ENCODE results near the gene KIF14. TPM values are rescaled to one million over a fixed set of nuclear protein-coding genes. Genes with fewer than 3 reads are reported as not detected.
"Not testable (repeated sequence)": the region's sequence is repeated elsewhere in the genome, so short reads cannot be mapped to it uniquely, and the experiment has no call there.

Gene KIF14
- total RNA-seq, 1 donor from 2014 or later: 0.05 TPM

DNA sequence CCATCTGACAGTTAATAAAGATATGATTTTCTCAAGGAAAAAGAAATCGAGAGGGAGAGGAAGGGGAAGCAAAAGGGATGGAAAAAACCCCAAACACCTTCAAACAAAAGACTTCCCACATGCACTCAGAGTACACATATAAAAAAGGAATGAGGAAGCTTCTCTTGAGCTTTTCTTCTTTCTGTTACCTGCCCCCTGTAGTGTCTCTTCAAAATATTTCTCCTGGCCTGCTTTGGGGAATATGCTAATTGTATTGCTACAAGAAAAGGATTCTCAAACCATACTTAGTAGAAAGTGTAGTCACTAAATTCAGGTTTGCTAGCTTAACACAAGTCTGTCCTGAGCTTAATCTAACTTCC, 58.7 kb downstream of the KIF14 start:
- intact Hi-C loops (cut with DNase I): loop anchor here (10.0 kb wide), 1 partner anchor 483 kb away; no protein-coding TSS in a partner anchor

GRCh38 chr1:200558866-200559459, 61.6 kb downstream of the KIF14 start:
- intact Hi-C loops (cut with DNase I): no loop called here
- no peak for DNase-seq (ENCODE audit: low spot score)

More for the DNA sequence above, 58.7 kb downstream of the KIF14 start:
- DNase-seq (ENCODE audit: low spot score): no peak

DNA sequence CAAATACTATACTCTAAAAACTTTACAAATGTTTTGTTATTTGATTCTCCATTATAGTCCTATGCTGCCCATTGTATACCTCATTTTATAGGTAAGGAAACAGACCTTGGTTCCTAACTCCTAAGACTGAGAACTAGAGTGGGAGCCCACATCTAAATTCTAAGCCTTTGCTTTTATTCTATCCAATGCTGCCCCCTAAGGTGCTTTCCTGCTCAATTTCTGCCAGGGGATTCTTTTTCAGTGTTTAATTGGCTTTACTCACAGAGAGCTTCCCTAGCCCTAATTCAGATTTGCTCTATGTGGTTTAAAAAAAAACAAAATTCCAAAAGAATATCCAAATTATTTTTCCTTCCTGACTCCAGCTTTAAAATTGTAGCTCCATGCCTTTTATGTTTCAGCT, 64.5 kb downstream of the KIF14 start:
- intact Hi-C loops (cut with DNase I): no loop called here
- no peak for DNase-seq (ENCODE audit: low spot score)

- intact Hi-C loops (cut with DNase I); DNase-seq (ENCODE audit: low spot score): not testable (repeated sequence)
Observed at GRCh38 chr1:200552737-200553136, 67.8 kb downstream of the KIF14 start.

DNA sequence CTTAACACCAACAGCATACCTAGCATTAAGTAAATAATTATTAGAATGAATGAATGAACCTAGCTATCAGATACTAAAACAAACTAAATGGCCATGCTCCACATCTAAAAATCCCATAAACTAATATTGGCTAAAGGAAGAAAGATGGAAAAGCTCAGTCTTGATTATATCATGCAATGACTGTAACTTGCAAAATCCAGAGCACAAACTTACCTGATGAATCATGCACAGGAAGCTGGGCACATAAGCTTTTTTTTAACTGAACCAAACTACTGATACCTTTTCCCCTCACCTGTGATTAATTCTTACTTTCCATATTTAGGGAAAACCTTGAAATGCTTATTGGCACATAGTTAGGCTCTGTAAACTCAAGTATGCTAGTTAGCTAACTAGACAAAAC, 70.2 kb downstream of the KIF14 start:
- DNase-seq (ENCODE audit: low spot score): no peak
- intact Hi-C loops (cut with DNase I): no loop called here

DNA sequence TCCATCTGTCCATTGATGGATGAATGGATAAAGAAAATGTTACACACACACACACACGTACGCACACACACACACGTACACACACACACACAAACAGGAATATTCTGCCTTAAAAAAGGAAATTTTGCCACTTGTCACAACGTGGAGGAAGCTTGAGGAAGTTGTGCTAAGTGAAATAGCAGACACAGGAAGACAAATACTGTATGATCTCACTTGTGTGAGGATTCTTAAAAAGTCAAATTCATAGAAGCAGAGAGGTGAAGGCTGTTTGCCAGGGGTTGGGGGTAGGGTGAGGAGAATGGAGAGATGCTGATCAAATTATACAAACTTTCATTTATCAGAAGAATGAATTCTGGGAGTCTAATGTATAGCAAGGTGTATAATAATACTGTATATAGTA, 73.2 kb downstream of the KIF14 start:
- no peak for DNase-seq (ENCODE audit: low spot score)
- intact Hi-C loops (cut with DNase I): no loop called here

DNA sequence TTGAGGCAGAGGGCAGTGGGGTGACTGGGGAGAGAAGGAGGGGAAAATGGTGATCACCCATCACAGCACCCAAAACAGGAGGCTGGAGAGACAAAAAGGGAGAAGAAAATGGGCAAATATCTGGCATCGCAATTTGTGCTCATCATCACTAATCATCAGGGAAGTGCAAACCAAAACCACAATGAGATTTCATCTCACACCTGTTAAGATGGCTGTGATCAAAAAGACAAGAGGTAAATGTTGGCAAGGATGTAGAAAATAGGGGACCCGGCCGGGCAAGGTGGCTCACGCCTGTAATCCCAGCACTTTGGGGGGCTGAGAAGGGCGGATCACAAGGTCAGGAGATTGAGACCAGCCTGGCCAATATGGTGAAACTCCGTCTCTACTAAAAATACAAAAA, 74.0 kb downstream of the KIF14 start:
- DNase-seq (ENCODE audit: low spot score): no peak
- intact Hi-C loops (cut with DNase I): no loop called here

- intact Hi-C loops (cut with DNase I): no loop called here
- no peak for DNase-seq (ENCODE audit: low spot score)
Observed at GRCh38 chr1:200542162-200542561, 78.4 kb downstream of the KIF14 start.

DNA sequence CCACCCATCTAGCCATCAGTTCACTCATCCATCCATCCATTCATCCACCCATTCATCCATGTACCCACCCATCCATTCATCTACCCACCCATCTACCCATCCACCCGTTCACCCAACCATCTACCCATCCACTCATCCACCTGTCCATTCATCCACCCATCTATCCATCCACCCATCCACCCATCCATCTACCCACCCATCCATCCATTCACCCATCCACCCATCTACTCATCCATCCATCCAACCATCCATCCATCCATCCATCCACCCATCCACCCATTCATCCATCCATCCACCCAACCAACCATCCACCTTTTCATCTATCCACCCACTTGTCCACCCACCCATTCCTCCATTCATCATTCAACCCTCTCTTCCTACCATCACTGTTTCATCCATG, 80.3 kb downstream of the KIF14 start:
- no peak for DNase-seq (ENCODE audit: low spot score)
- intact Hi-C loops (cut with DNase I): no loop called here

DNA sequence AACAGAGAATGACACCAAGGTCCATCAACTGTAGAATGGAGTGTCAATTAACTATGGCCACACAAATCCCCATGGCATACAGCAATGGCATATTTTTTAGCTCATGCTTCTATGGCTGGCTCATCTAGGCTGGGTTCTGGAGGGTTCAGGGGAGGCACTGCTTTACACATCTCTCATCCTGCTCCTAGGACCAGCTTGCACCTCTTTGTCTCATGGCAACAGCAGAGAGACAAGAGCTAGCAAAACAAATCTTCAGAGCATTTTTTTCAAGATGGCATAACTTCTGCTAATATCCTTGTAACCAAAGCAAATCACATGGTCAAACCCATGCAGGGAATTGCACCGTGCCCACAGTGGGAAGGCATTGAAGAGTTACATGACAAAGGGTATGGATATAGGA, 82.4 kb downstream of the KIF14 start:
- no peak for DNase-seq (ENCODE audit: low spot score)
- intact Hi-C loops (cut with DNase I): no loop called here

GRCh38 chr1:200535605-200536004, 84.9 kb downstream of the KIF14 start:
- intact Hi-C loops (cut with DNase I): no loop called here
- no peak for DNase-seq (ENCODE audit: low spot score)

GRCh38 chr1:200530623-200531261, 89.8 kb downstream of the KIF14 start:
- intact Hi-C loops (cut with DNase I): no loop called here
- no peak for DNase-seq (ENCODE audit: low spot score)

DNA sequence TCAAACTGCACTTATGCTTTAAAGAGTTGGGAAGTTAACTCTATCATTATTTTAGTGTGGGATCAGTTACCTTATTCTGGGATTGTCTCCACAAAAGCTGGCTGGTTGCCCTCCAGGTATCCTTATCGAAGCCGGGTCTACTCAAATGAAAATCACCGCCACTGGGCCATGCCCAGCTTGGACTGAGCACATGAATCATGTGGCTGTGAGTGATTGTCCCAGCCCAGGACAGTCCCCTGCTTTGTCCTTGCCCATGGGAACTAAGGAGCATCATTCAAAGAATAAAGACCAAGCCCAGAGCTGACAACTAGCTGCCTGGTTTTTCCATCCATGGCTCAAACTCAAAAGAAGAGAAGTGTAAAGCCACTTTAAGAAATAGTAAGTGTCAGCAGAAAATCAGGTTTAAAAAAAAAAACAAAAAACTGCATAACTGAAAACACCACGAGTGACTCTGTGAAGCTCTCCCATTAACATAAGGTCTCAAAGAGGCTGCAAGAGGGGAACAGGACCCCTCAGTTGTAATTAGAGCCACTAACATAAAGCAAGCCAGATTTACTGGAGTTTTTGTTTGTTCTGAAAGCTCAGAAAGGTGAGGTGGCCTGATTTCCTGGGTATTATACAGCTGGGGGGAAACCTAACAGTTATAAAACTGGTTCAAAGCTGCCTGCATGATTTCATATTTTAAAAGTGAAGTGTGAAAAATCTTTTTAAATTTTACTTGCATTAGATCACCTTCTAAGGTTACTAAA, 91.5 kb downstream of the KIF14 start:
- intact Hi-C loops (cut with DNase I): no loop called here
- no peak for DNase-seq (ENCODE audit: low spot score)

DNA sequence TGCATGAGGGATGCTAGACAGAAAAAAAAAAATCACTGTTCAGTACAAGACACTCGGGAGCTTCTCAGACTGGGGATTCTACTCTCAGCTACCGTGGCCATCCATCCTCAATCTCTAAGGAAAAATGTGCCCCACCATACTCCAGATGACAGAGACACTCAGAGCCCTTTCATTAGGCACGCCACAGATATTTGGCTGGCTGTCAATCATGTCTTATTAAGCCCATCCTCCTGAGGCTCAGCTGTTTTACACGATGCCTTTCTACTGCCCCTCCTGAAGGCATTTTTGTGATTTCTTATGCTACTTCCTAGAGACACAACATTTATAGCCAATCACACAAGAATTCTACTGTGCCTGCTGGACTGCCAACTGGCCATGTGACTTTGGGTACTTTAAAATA, 92.9 kb downstream of the KIF14 start:
- intact Hi-C loops (cut with DNase I): no loop called here
- no peak for DNase-seq (ENCODE audit: low spot score)

DNA sequence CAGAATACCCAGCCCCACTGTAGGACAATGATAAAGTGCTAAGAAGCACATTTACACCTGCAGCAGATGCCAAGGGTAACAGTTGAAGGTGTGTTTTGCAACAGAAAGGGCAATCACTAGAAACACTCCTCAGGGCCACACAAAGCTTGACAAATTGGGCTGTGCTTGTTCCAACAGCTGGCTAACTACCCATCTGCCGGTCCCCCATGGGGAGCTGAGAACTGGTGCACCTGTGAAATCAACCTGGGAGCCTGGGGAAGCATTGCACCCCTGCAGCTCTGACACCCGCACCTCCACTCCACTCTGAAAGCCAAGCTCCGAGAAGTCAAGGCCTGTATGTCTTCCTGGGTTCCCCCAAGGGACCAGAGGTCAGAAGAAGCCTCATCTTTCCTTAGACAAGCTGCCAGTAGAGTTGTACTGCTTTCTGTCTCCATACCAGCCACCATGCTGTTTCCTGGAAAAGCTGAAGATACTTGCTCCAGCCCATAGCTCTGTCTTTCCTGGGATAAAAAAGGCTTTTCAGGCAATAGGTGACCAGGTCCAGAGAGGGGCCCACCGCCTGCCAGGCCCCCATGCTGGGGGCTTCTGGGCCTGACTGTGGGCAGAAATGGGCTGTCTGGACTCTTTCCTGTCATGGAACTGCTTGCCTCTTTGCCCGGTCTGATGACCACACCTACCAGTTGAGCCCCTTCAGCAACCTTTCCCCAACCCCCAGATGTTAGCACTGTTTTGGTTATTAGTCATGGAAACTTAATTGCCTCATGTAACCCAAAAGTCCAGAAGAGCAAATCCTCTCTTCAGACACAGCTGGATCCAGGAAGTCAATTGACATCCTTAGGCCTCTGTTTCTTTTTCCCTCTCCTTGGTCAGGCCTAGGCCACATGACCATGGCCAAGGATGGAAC, 93.6 kb downstream of the KIF14 start:
- DNase-seq (ENCODE audit: low spot score): no peak
- intact Hi-C loops (cut with DNase I): no loop called here

- intact Hi-C loops (cut with DNase I): no loop called here
- DNase-seq (ENCODE audit: low spot score): no peak
Observed at GRCh38 chr1:200525090-200525987, 95.2 kb downstream of the KIF14 start.

GRCh38 chr1:200524551-200524950, 96.0 kb downstream of the KIF14 start:
- intact Hi-C loops (cut with DNase I); DNase-seq (ENCODE audit: low spot score): not testable (repeated sequence)

DNA sequence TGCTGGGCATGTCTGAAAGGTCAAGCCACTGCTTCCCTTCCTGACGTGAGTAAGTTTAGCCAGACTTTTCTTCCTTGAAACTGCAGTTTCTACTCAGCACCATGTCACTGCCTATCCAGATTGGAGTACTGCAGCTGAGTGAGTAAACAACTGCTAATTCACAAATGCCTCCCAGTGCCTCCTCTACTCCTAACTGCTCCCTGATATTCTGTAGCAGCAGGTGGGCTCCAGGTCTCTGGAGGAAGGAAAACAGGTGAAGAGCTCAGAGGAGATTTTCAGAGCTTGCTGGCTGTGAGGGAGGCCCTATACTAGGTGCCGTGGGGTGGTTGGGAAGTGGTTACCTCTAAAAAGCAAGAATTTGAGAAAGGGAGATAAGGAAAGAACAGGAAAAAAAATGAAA, 96.5 kb downstream of the KIF14 start:
- DNase-seq (ENCODE audit: low spot score): no peak
- intact Hi-C loops (cut with DNase I): no loop called here

GRCh38 chr1:200520735-200521134, 99.8 kb downstream of the KIF14 start:
- intact Hi-C loops (cut with DNase I): no loop called here
- DNase-seq (ENCODE audit: low spot score): no peak
